Neutrophil (primary cell): Measurements from ENCODE around the gene CDT1.

Experiments
- H3K27ac ChIP-seq: fragments of 200-600 bp; sonication (generic); 2 replicates; pipeline ENCODE4 v1.5.1; 2016; ENCODE audit warnings: mild to moderate bottlenecking, moderate library complexity
- H3K27me3 ChIP-seq: fragments of 200-600 bp; sonication (generic); 2 replicates; pipeline ENCODE4 v1.6.0; 2016; ENCODE audit warnings: mild to moderate bottlenecking
- H3K36me3 ChIP-seq: fragments of 200-600 bp; sonication (generic); 2 replicates; pipeline ENCODE4 v1.5.1; 2017
- H3K4me1 ChIP-seq, 2 experiments: fragments of 200-600 bp in 1 of 2; sonication (generic) in 1 of 2; 1 replicate in 1 of 2; 2 replicates in 1 of 2; pipeline versions ENCODE4 v1.5.1 to v1.6.1; 2013 to 2016; ENCODE audit warnings: low read depth in 1 of 2, low read length in 1 of 2, mild to moderate bottlenecking in 1 of 2, moderate library complexity in 1 of 2; ENCODE audit not compliant: control insufficient read depth in 1 of 2, insufficient read depth in 1 of 2
- H3K4me3 ChIP-seq, 2 experiments: fragments of 200-600 bp in 1 of 2; sonication (generic) in 1 of 2; 1 replicate in 1 of 2; 2 replicates in 1 of 2; pipeline ENCODE4 v1.5.1; 2013 to 2016; ENCODE audit warnings: low read depth in 1 of 2, low read length in 1 of 2, mild to moderate bottlenecking in 1 of 2, moderate library complexity in 1 of 2
- H3K9me3 ChIP-seq: fragments of 200-600 bp; sonication (generic); 2 replicates; pipeline ENCODE4 v1.5.1; 2016
- TF ChIP-seq, protein P1 (sequence below): fragments of 200-600 bp; sonication (generic); IDR thresholded peaks from 2 replicates; pipeline ENCODE4 v1.5.1; 2016; ENCODE audit warnings: antibody characterized with exemption

CDT1 gene

DNA sequence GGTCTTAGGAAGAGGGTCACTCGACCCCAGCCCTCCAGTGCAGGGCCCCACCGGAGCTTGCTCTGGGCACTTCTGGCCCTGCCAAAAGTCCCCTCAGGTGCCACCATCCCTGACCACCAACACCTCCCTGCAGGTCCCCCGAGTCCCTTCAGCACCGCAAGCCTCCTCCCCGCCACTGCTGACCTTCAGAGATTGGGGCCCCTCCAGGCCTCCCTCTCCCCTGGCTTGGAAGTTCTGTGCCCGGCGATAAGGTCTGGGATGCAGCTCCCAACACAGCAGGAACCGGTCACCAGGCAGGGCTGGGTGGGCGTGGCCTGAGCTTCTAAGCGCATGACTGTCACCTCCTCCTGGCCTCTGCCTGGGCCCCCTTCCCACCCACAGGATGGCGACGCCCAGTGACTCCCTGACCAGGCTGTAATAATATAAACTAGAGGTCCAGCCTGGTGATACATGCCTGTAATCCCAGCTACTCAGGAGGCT, 29.7 kb upstream of the CDT1 start:
- no peak overlapping the region for H3K27ac ChIP-seq
- H3K27me3 ChIP-seq = no peaks in the 10 kb centered on the region
- H3K36me3 ChIP-seq = no peaks in the 10 kb centered on the region
- H3K9me3 ChIP-seq = no peaks in the 10 kb centered on the region
- TF ChIP-seq, protein P1, sequence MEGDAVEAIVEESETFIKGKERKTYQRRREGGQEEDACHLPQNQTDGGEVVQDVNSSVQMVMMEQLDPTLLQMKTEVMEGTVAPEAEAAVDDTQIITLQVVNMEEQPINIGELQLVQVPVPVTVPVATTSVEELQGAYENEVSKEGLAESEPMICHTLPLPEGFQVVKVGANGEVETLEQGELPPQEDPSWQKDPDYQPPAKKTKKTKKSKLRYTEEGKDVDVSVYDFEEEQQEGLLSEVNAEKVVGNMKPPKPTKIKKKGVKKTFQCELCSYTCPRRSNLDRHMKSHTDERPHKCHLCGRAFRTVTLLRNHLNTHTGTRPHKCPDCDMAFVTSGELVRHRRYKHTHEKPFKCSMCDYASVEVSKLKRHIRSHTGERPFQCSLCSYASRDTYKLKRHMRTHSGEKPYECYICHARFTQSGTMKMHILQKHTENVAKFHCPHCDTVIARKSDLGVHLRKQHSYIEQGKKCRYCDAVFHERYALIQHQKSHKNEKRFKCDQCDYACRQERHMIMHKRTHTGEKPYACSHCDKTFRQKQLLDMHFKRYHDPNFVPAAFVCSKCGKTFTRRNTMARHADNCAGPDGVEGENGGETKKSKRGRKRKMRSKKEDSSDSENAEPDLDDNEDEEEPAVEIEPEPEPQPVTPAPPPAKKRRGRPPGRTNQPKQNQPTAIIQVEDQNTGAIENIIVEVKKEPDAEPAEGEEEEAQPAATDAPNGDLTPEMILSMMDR = no peak
- peaks cover 11 to 21% of the 10 kb centered on the region in 2 experiments for H3K4me1 ChIP-seq
- H3K4me3 ChIP-seq = no peak overlapping the region

DNA sequence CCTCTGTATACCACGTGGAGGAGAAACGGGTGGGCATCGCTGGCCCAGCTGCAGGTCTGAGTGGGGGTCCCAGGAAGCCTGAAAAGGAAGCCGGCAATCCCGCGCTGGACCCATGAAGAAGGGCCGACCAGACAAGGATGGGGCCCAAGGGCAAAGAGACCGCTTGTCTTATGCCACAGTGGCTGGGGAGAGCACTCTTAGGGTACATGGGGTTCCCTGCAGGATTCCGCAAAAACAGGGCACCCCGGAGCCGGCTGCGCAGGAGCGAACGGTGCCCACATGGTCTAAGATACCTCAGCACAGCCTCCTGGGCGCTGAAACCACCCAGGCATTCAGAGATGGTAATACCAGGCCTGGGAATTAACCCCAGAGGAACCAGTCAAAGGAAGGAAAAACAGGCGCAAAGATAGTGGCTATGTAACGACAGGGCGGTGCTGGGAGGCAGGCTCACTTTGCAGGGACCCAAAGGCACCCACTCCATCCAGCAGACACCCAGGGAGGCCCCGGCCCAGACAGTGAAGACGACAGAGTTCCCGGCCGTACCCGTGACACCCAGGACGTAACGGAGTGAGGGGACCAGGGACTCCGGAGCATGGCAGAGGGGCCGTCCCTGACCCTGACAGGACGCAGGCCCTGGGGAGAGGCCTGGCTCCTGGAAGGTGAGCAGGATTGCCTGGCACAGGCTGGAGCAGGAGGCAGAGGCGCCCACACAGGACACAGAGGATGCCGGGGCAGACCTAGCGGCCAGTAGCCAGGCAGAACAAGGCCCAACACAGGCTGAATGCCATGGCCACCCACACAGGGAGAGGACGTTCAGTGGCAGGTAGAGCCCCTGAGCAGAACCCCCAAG, 28.8 kb upstream of the CDT1 start:
- H3K4me3 ChIP-seq = no peak overlapping the region
- no peaks in the 10 kb centered on the region for H3K9me3 ChIP-seq
- no peak overlapping the region for H3K27ac ChIP-seq
- TF ChIP-seq, protein P1 = no peak
- no peaks in the 10 kb centered on the region for H3K27me3 ChIP-seq
- H3K36me3 ChIP-seq = no peaks in the 10 kb centered on the region
- peaks cover 12 to 17% of the 10 kb centered on the region in 2 experiments for H3K4me1 ChIP-seq

DNA sequence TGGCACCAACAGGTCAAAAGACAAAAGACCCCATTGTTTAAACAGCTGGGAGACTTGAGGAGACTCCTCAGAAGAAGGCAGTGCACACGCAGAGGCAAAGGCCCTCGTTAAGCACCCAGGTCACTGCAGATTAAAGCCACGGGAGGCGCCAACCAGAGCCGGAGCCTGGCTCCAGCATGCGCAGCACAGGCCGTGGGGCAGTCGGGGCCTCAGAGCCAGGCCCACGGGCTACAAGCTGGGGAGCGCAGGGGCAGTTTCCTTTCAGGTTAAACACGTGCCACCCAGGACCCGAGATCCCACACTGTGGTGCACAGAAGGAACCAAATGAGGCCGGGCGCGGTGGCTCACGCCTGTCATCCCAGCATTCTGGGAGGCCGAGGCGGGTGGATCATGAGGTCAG, 27.8 kb upstream of the CDT1 start:
- Histone ChIP-seq H3K27ac (no peak overlapping the region), H3K27me3 (no peaks in the 10 kb centered on the region), H3K4me1 (peaks cover 10 to 16% of the 10 kb centered on the region in 2 experiments), H3K9me3 (no peaks in the 10 kb centered on the region), H3K4me3 (no peak overlapping the region), H3K36me3 (no peaks in the 10 kb centered on the region)
- TF ChIP-seq, protein P1 = no peak

DNA sequence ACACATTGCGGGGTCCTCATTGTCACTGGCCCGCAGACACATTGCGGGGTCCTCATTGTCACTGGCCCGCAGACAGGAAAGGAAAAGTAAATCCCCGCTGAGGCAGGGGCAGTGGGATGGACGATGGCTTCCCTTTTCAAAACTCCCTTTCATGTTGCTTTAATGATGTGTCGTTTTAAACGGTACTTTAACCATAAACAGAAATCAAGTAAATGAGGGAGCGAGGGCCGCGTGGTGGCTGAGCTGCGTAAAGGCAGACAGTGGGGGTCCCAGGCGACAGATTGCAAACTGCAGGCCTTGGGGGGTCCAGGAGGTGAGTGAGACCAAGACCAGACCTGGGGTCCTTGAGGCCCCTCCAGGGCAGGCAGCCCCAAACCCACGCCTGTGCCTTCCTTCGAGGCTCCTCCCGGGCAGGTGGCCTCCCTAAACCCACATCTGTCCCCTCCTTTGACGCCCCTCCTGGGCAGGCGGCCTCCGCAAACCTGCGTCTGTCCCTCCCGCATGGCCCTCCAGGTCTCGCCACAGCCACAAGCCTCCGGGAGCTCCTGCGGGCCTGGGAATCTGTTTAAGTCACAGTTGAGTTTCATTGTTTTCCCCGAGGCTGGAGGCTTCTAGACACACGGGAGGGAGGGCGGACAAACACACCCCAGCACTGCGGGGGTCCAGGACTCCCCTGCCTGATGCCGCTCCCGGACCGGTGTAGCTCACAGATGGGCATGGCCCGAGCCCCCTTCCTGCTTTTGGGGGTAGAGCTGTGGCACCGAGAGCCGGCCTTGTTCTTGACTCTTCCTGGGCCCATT, 25.9 kb upstream of the CDT1 start:
- Histone ChIP-seq H3K36me3 (no peaks in the 10 kb centered on the region), H3K4me1 (peaks cover 19 to 25% of the 10 kb centered on the region in 2 experiments), H3K9me3 (no peaks in the 10 kb centered on the region), H3K4me3 (no peak overlapping the region), H3K27ac (no peak overlapping the region), H3K27me3 (no peaks in the 10 kb centered on the region)
- TF ChIP-seq, protein P1 = no peak

DNA sequence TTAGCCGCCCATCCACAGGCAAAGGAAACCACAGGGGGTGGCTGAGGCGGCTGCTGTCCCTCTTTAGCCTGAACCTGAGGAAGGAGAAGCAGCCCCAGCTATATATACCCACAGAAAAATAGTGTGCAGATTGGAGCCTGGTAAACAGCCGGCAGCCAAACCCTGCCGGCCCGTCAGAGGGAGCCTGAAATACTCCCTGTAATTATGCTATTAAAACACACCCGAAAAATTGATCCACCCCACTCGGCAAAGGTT, 25.4 kb upstream of the CDT1 start:
- H3K36me3 ChIP-seq = no peaks in the 10 kb centered on the region
- H3K27me3 ChIP-seq = no peaks in the 10 kb centered on the region
- H3K4me1 ChIP-seq = peaks cover 24 to 25% of the 10 kb centered on the region in 2 experiments
- no peak overlapping the region for H3K4me3 ChIP-seq
- no peaks in the 10 kb centered on the region for H3K9me3 ChIP-seq
- no peak overlapping the region for H3K27ac ChIP-seq
- TF ChIP-seq, protein P1 = no peak
